Sigmoid colon (tissue), 7 donors: ENCODE measurements around the gene PDILT. TPM values are rescaled to one million over a fixed set of nuclear protein-coding genes. Genes with fewer than 3 reads are reported as not detected.

Experiments used
- DNase-seq: peaks from one replicate; pipeline ENCODE4 v3.0.0-alpha.2; 2019
- H3K27ac ChIP-seq, 4 donors: fragments of 200-600 bp; sonication (generic); one replicate each; pipeline ENCODE4 v1.5.1; 2016 to 2019; ENCODE audit warnings: mild to moderate bottlenecking in 1 of 4
- H3K27me3 ChIP-seq, 3 donors: fragments of 200-600 bp; sonication (generic); one replicate each; pipeline ENCODE4 v1.5.1; 2019; ENCODE audit warnings: mild to moderate bottlenecking in 1 of 3
- H3K36me3 ChIP-seq, 4 donors: fragments of 200-600 bp; sonication (generic); one replicate each; pipeline ENCODE4 v1.5.1; 2016 to 2019
- H3K4me1 ChIP-seq, 4 donors: fragments of 200-600 bp; sonication (generic); one replicate each; pipeline ENCODE4 v1.5.1; 2017 to 2019
- H3K4me3 ChIP-seq, 4 donors: fragments of 200-600 bp; sonication (generic); one replicate each; pipeline ENCODE4 v1.5.1; 2017 to 2019; ENCODE audit warnings: mild to moderate bottlenecking in 2 of 4, moderate library complexity in 1 of 4
- H3K9me3 ChIP-seq, 4 donors: fragments of 200-600 bp in 3 of 4; sonication (generic) in 3 of 4; one replicate each; pipeline versions ENCODE4 v1.5.1 to v1.6.1; 2013 to 2019
- EP300 ChIP-seq, 4 donors: sonication (generic); formaldehyde crosslinking; IDR thresholded peaks; one replicate each; pipeline ENCODE4 v1.6.1; 2017; ENCODE audit warnings: antibody characterized with exemption in 4 of 4
- POLR2A ChIP-seq, 2 donors: fragments of 450-650 bp; IDR thresholded peaks; one replicate each; pipeline ENCODE4 v1.6.1; 2016; ENCODE audit warnings: antibody characterized with exemption in 2 of 2, mild to moderate bottlenecking in 2 of 2, moderate library complexity in 2 of 2
- POLR2AphosphoS5 ChIP-seq, 4 donors: sonication (generic); formaldehyde crosslinking; IDR thresholded peaks; one replicate each; pipeline ENCODE4 v1.6.1; 2017; ENCODE audit warnings: antibody characterized with exemption in 4 of 4
- WGBS, 2 donors: extraction: QIAGEN DNeasy Blood & Tissue Kit; methylation state at CpG; one replicate each; pipeline ENCODE4 v1.1.7; 2013; 5-methylcytosine and 5-hydroxymethylcytosine counted together
- intact Hi-C: fragments of 100-400 bp; cut with DNase I; formaldehyde crosslinking; loops from one replicate; pipeline ENCODE4 v1.15.1; 2023
- polyA plus RNA-seq, 3 donors: library from polyadenylated mRNA; stranded (reverse); fragments of 200-250 nt; gene quantifications; one replicate each; pipeline ENCODE4 v1.2.3, GENCODE V29; 2013
- total RNA-seq, 4 donors: library from RNA; depleted of rRNA; stranded (reverse); fragments of >200 nt; gene quantifications; one replicate each; pipeline ENCODE4 v1.1.0, GENCODE V29; 2016
- TF ChIP-seq, protein P1 (sequence below), 4 experiments: fragments of 450-650 bp in 3 of 4; fragments of 200-600 bp in 1 of 4; IDR thresholded peaks; one replicate each; pipeline ENCODE4 v1.5.1; 2016 to 2019; ENCODE audit warnings: antibody characterized with exemption in 4 of 4, mild to moderate bottlenecking in 3 of 4, moderate library complexity in 2 of 4
- donor health status: healthy with polysubstance abuse.
- donor health status: Bipolar disorder and iron deficiency.
- donor health status: healthy.

The PDILT gene
- total and polyA plus RNA-seq, 7 donors, result not detected

DNA sequence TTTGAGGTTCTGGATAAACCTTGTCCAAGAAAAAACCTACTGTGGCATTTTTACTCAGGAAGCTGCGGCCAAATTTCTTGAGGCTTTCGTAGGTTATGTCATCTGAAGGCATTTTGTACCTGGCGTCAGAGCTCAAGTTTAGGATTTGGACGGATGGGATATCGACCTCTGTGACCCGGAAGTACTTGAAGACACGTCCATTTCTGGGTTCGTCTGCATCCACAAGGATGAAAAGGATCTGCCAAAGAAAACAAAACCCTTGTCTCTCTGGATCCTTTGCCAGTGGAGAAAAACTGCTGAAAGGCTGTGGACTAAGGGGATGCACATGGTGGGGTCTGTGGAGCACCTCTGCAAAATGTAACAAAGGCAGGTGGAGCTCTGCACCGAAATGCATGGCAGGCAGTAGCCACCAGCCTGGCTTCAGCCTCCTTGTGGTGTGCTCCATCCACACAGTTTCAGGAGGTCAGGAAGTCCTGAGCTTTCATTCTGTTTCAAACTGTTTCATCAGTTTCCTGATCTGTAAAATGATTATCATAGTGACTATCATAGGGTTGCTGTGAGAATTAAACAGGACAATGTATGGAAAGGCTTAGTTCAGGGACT is 35.0 kb downstream of the PDILT start:
- H3K36me3 ChIP-seq, result no peaks in the 10 kb centered on the region
- H3K27ac ChIP-seq, result no peak overlapping the region
- no peak for DNase-seq
- H3K9me3 ChIP-seq, result no peaks in the 10 kb centered on the region
- H3K4me1 ChIP-seq, result no peaks in the 10 kb centered on the region
- TF ChIP-seq POLR2AphosphoS5 (IDR thresholded peaks at IDR 0.05), result no peak
- TF ChIP-seq POLR2A (IDR thresholded peaks at IDR 0.05), result no peak
- no peak for TF ChIP-seq EP300 (IDR thresholded peaks at IDR 0.05)
- TF ChIP-seq, protein P1, sequence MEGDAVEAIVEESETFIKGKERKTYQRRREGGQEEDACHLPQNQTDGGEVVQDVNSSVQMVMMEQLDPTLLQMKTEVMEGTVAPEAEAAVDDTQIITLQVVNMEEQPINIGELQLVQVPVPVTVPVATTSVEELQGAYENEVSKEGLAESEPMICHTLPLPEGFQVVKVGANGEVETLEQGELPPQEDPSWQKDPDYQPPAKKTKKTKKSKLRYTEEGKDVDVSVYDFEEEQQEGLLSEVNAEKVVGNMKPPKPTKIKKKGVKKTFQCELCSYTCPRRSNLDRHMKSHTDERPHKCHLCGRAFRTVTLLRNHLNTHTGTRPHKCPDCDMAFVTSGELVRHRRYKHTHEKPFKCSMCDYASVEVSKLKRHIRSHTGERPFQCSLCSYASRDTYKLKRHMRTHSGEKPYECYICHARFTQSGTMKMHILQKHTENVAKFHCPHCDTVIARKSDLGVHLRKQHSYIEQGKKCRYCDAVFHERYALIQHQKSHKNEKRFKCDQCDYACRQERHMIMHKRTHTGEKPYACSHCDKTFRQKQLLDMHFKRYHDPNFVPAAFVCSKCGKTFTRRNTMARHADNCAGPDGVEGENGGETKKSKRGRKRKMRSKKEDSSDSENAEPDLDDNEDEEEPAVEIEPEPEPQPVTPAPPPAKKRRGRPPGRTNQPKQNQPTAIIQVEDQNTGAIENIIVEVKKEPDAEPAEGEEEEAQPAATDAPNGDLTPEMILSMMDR (IDR thresholded peaks at IDR 0.05), result no peak
- WGBS, 2 donors, result 79 to 82% methylated on average over 9 of the region's 9 CpGs
- no peaks in the 10 kb centered on the region for H3K27me3 ChIP-seq
- intact Hi-C loops, result no loop called here
- H3K4me3 ChIP-seq, result no peak overlapping the region

DNA sequence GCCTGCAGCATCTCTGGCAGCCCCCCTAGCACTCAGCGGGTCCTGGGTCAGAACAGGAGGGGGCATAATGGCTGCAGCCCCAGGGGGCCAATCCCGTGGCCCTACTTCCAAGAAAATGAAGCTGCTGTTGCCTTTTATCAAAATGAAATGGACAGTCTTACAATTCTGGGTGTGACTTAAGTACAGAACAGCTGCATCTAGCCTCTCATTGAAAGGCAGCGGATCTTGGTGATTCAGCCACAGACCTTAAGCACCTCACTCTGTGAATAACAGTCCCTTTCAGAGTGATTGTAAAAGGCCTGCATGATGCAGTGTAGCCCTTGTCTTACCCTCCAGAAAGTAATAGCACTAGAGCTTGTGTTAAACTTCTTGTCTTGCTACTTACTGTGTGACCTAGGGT is 40.5 kb downstream of the PDILT start:
- H3K9me3 ChIP-seq, result no peaks in the 10 kb centered on the region
- no peaks in the 10 kb centered on the region for H3K27me3 ChIP-seq
- no peak overlapping the region for H3K27ac ChIP-seq
- no peaks in the 10 kb centered on the region for H3K36me3 ChIP-seq
- intact Hi-C loops, result no loop called here
- 79 to 83% methylated on average over 3 of the region's 3 CpGs for WGBS, 2 donors
- no peaks in the 10 kb centered on the region for H3K4me1 ChIP-seq
- TF ChIP-seq EP300 (IDR thresholded peaks at IDR 0.05) (no peak), POLR2AphosphoS5 (IDR thresholded peaks at IDR 0.05) (no peak), POLR2A (IDR thresholded peaks at IDR 0.05) (no peak)
- TF ChIP-seq, protein P1 (IDR thresholded peaks at IDR 0.05), result no peak
- no peak for DNase-seq
- H3K4me3 ChIP-seq, result no peak overlapping the region

GRCh38 chr16:20363191-20363590 is 41.3 kb downstream of the PDILT start:
- DNase-seq, result no peak
- peaks cover 0 to under 1% (median 0%) of the 10 kb centered on the region in 3 donors for H3K27me3 ChIP-seq
- no peaks in the 10 kb centered on the region for H3K9me3 ChIP-seq
- WGBS, 2 donors, result 51 to 72% methylated on average over 2 of the region's 2 CpGs
- no peaks in the 10 kb centered on the region for H3K36me3 ChIP-seq
- H3K27ac ChIP-seq, result no peak overlapping the region
- H3K4me1 ChIP-seq, result no peaks in the 10 kb centered on the region
- intact Hi-C loops, result no loop called here
- TF ChIP-seq POLR2A (IDR thresholded peaks at IDR 0.05), result no peak
- TF ChIP-seq, protein P1 (IDR thresholded peaks at IDR 0.05), result no peak
- no peak for TF ChIP-seq EP300 (IDR thresholded peaks at IDR 0.05)
- TF ChIP-seq POLR2AphosphoS5 (IDR thresholded peaks at IDR 0.05), result no peak
- H3K4me3 ChIP-seq, result no peak overlapping the region

- H3K9me3 ChIP-seq, result no peaks in the 10 kb centered on the region
- H3K4me3 ChIP-seq, result no peak overlapping the region
- DNase-seq, result no peak
- intact Hi-C loops, result no loop called here
- peaks cover 0 to 11% (median 0%) of the 10 kb centered on the region in 3 donors for H3K27me3 ChIP-seq
- no peak overlapping the region for H3K27ac ChIP-seq
- H3K4me1 ChIP-seq, result no peaks in the 10 kb centered on the region
- no peaks in the 10 kb centered on the region for H3K36me3 ChIP-seq
- TF ChIP-seq POLR2A (IDR thresholded peaks at IDR 0.05), result no peak
- TF ChIP-seq, protein P1 (IDR thresholded peaks at IDR 0.05), result no peak
- TF ChIP-seq EP300 (IDR thresholded peaks at IDR 0.05), result no peak
- no peak for TF ChIP-seq POLR2AphosphoS5 (IDR thresholded peaks at IDR 0.05)
- 67 to 78% methylated on average over 2 of the region's 2 CpGs for WGBS, 2 donors
Measured at GRCh38 chr16:20359997-20360396, 44.5 kb downstream of the PDILT start.
